ENCODE measurements around the gene DNAI2. TPM values are rescaled to one million over a fixed set of nuclear protein-coding genes. Genes with fewer than 3 reads are reported as not detected.

Gene DNAI2
- total and polyA plus RNA-seq, 9 of the 15 experiments (the other 6 are each of a cell fraction or from before 2014, with no cell fraction given): not detected

DNA sequence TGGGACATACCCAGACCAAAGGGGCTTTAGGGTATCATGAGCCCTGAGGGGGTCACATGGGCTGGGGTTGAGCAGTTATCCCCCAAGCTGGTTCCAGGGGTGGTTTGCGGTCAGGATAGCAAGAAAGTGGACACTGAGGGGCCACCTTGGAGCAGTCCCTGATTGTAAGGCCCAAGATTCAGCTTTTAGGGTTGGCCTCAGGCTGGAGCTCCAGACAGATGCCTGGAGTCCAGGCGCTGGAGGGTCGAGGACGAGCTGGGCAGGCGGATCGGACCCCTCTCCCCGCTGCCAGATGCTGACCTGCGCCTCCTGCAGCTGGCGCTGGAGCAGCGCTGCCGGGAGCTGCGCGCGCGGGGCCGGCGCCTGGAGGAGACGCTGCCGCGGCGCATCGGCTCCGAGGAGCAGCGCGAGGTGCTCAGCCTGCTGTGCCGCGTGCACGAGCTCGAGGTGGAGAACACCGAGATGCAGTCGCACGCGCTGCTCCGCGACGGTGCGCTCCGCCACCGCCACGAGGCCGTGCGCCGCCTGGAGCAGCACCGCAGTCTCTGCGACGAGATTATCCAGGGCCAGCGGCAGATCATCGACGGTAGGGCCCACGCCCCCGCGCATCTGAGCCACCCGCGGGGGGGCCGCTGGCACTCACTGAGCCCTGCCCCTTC is 77.6 kb downstream of the DNAI2 start (continued):
- TF ChIP-seq ARHGAP35 (IDR thresholded peaks at IDR 0.05; ENCODE audit: partially characterized antibody) (no peak), STAT5A (IDR thresholded peaks at IDR 0.05; ENCODE audit: borderline replicate concordance, low read length) (no peak), CXXC5 (CRISPR knock-in tag; IDR thresholded peaks at IDR 0.05) (peak; percentile 49), CBX8 (IDR thresholded peaks at IDR 0.05; ENCODE audit: borderline replicate concordance, extremely low read depth, low read depth, low read length, poor library complexity, severe bottlenecking) (no peak), ZSCAN29 (IDR thresholded peaks at IDR 0.05) (no peak), NRF1 (conservative IDR thresholded peaks at IDR 0.05 in 1 of 2, IDR thresholded peaks at IDR 0.05 in 1 of 2) (peak; percentile 72 to 79), DPF2 (IDR thresholded peaks at IDR 0.05) (no peak), LCOR (CRISPR knock-in tag; IDR thresholded peaks at IDR 0.05) (no peak), FOXA1 (IDR thresholded peaks at IDR 0.05; ENCODE audit: borderline replicate concordance) (no peak), MAFK (IDR thresholded peaks at IDR 0.05; ENCODE audit: low read length) (no peak), ZNF324 (CRISPR knock-in tag; IDR thresholded peaks at IDR 0.05) (no peak), SAFB2 (IDR thresholded peaks at IDR 0.05; ENCODE audit: borderline replicate concordance, low read depth, low read length, severe bottlenecking) (no peak), VEZF1 (CRISPR knock-in tag; IDR thresholded peaks at IDR 0.05) (peak; percentile 46), IRF9 (tag; IDR thresholded peaks at IDR 0.05) (no peak), CREB1 (IDR thresholded peaks at IDR 0.05) (no peak), CREB1 (CRISPR knock-in tag; IDR thresholded peaks at IDR 0.05) (peak; percentile 56), HIVEP1 (CRISPR knock-in tag; IDR thresholded peaks at IDR 0.05) (no peak)
- TF ChIP-seq, protein P1, sequence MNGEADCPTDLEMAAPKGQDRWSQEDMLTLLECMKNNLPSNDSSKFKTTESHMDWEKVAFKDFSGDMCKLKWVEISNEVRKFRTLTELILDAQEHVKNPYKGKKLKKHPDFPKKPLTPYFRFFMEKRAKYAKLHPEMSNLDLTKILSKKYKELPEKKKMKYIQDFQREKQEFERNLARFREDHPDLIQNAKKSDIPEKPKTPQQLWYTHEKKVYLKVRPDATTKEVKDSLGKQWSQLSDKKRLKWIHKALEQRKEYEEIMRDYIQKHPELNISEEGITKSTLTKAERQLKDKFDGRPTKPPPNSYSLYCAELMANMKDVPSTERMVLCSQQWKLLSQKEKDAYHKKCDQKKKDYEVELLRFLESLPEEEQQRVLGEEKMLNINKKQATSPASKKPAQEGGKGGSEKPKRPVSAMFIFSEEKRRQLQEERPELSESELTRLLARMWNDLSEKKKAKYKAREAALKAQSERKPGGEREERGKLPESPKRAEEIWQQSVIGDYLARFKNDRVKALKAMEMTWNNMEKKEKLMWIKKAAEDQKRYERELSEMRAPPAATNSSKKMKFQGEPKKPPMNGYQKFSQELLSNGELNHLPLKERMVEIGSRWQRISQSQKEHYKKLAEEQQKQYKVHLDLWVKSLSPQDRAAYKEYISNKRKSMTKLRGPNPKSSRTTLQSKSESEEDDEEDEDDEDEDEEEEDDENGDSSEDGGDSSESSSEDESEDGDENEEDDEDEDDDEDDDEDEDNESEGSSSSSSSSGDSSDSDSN (IDR thresholded peaks at IDR 0.05; ENCODE audit: borderline replicate concordance in 1 of 2, low read depth in 2 of 2, low read length in 2 of 2): peak; percentile 42 to 68; a peak in 1 of 4 replicates
- TF ChIP-seq, protein P2, sequence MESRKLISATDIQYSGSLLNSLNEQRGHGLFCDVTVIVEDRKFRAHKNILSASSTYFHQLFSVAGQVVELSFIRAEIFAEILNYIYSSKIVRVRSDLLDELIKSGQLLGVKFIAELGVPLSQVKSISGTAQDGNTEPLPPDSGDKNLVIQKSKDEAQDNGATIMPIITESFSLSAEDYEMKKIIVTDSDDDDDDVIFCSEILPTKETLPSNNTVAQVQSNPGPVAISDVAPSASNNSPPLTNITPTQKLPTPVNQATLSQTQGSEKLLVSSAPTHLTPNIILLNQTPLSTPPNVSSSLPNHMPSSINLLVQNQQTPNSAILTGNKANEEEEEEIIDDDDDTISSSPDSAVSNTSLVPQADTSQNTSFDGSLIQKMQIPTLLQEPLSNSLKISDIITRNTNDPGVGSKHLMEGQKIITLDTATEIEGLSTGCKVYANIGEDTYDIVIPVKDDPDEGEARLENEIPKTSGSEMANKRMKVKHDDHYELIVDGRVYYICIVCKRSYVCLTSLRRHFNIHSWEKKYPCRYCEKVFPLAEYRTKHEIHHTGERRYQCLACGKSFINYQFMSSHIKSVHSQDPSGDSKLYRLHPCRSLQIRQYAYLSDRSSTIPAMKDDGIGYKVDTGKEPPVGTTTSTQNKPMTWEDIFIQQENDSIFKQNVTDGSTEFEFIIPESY (CRISPR knock-in tag; IDR thresholded peaks at IDR 0.05): peak; percentile 73; the same call in 1 of the 2 replicates
- TF ChIP-seq, protein P3, sequence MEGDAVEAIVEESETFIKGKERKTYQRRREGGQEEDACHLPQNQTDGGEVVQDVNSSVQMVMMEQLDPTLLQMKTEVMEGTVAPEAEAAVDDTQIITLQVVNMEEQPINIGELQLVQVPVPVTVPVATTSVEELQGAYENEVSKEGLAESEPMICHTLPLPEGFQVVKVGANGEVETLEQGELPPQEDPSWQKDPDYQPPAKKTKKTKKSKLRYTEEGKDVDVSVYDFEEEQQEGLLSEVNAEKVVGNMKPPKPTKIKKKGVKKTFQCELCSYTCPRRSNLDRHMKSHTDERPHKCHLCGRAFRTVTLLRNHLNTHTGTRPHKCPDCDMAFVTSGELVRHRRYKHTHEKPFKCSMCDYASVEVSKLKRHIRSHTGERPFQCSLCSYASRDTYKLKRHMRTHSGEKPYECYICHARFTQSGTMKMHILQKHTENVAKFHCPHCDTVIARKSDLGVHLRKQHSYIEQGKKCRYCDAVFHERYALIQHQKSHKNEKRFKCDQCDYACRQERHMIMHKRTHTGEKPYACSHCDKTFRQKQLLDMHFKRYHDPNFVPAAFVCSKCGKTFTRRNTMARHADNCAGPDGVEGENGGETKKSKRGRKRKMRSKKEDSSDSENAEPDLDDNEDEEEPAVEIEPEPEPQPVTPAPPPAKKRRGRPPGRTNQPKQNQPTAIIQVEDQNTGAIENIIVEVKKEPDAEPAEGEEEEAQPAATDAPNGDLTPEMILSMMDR (IDR thresholded peaks at IDR 0.05 in 2 of 3, conservative IDR thresholded peaks at IDR 0.05 in 1 of 3; ENCODE audit: insufficient read depth in 2 of 3, low read depth in 1 of 3, low read length in 3 of 3): peak; percentile 14 to 62 (median 39); a peak in 2 of 6 replicates

All from K562 (cell line).